Activated CD4-positive, alpha-beta T cell treated with anti-CD3 and anti-CD28 coated beads, Interleukin-10, Interleukin-2, amounts not matched to agents 100 ng/mL and 50 ng/mL, durations not matched to agents 16 hours and 8 hours (primary cell): ENCODE results near the gene HYAL4.
"Not testable (repeated sequence)": the region's sequence is repeated elsewhere in the genome, so short reads cannot be mapped to it uniquely, and the experiment has no call there.

Experiments used
- DNase-seq: peaks from one replicate; pipeline ENCODE4 v3.0.0-alpha.2; 2020

The HYAL4 gene

GRCh38 chr7:123849855-123850254, 4.9 kb downstream of the HYAL4 start:
- DNase-seq, result no peak

GRCh38 chr7:123851404-123851803, 6.4 kb downstream of the HYAL4 start:
- not testable (repeated sequence) for DNase-seq

GRCh38 chr7:123854291-123854690, 9.3 kb downstream of the HYAL4 start:
- not testable (repeated sequence) for DNase-seq

GRCh38 chr7:123856428-123856827, 11.5 kb downstream of the HYAL4 start:
- not testable (repeated sequence) for DNase-seq

- no peak for DNase-seq
These were observed 15.9 kb downstream of the HYAL4 start for GRCh38 chr7:123860848-123861247.

GRCh38 chr7:123862775-123863174, 17.8 kb downstream of the HYAL4 start:
- no peak for DNase-seq

- no peak for DNase-seq
These were observed 18.5 kb downstream of the HYAL4 start for GRCh38 chr7:123863461-123863860.

GRCh38 chr7:123864012-123864411, 19.0 kb downstream of the HYAL4 start:
- no peak for DNase-seq

GRCh38 chr7:123864436-123864835, 19.5 kb downstream of the HYAL4 start:
- DNase-seq, result no peak

GRCh38 chr7:123864966-123865365, 20.0 kb downstream of the HYAL4 start:
- DNase-seq, result no peak

- DNase-seq, result peak; percentile 56
These were observed 20.6 kb downstream of the HYAL4 start for GRCh38 chr7:123865517-123866117.

- DNase-seq, result no peak
These were observed 22.3 kb downstream of the HYAL4 start for GRCh38 chr7:123867225-123867624.

GRCh38 chr7:123871998-123872867, 27.3 kb downstream of the HYAL4 start:
- peak; percentile 34 for DNase-seq

- DNase-seq, result no peak
These were observed 27.9 kb downstream of the HYAL4 start for GRCh38 chr7:123872908-123873307.

- DNase-seq, result no peak
These were observed 31.7 kb downstream of the HYAL4 start for GRCh38 chr7:123876557-123877256.

- DNase-seq, result no peak
These were observed 34.7 kb downstream of the HYAL4 start for GRCh38 chr7:123879628-123880027.

GRCh38 chr7:123881300-123881699, 36.3 kb downstream of the HYAL4 start:
- DNase-seq, result no peak

- no peak for DNase-seq
These were observed 38.2 kb downstream of the HYAL4 start for GRCh38 chr7:123883154-123883553.

- DNase-seq, result no peak
These were observed 43.2 kb downstream of the HYAL4 start for GRCh38 chr7:123888192-123888591.

- DNase-seq, result not testable (repeated sequence)
These were observed 49.8 kb downstream of the HYAL4 start for GRCh38 chr7:123894753-123895152.

GRCh38 chr7:123901101-123901500, 56.1 kb downstream of the HYAL4 start:
- no peak for DNase-seq

- no peak for DNase-seq
These were observed 60.7 kb downstream of the HYAL4 start for GRCh38 chr7:123905714-123906113.

GRCh38 chr7:123916240-123916724, 71.3 kb downstream of the HYAL4 start:
- DNase-seq, result peak; percentile 7

- DNase-seq, result no peak
These were observed 72.9 kb downstream of the HYAL4 start for GRCh38 chr7:123917878-123918277.
